Skeletal muscle cell (primary cell): ENCODE measurements around the gene KRTAP12-3.
"Not testable (repeated sequence)": the region's sequence is repeated elsewhere in the genome, so short reads cannot be mapped to it uniquely, and the experiment has no call there.

Experiments used
- DNase-seq: peaks from one replicate; pipeline ENCODE4 v3.0.0-alpha.2; 2010; ENCODE audit warnings: low read depth
- H3K4me3 ChIP-seq: 2 replicates; pipeline ENCODE4 v1.5.1; 2011; ENCODE audit warnings: low read depth, mild to moderate bottlenecking, control low read depth, low read length, moderate library complexity

The KRTAP12-3 gene

GRCh38 chr21:44648557-44649311 lies 9.0 kb upstream of the KRTAP12-3 start:
- DNase-seq: no peak
- no peak overlapping the region for H3K4me3 ChIP-seq

- no peak for DNase-seq
- H3K4me3 ChIP-seq: no peak overlapping the region
These were observed 8.1 kb upstream of the KRTAP12-3 start for GRCh38 chr21:44649521-44650100.

- DNase-seq: no peak
- H3K4me3 ChIP-seq: no peak overlapping the region
These were observed 7.3 kb upstream of the KRTAP12-3 start for GRCh38 chr21:44650265-44650972.

- H3K4me3 ChIP-seq: no peak overlapping the region
- no peak for DNase-seq
These were observed 6.6 kb upstream of the KRTAP12-3 start for GRCh38 chr21:44650973-44651675.

GRCh38 chr21:44653123-44653522 lies 4.6 kb upstream of the KRTAP12-3 start:
- DNase-seq: no peak
- H3K4me3 ChIP-seq: no peak overlapping the region

- DNase-seq: no peak
- no peak overlapping the region for H3K4me3 ChIP-seq
These were observed 3.8 kb upstream of the KRTAP12-3 start for GRCh38 chr21:44653656-44654575.

- H3K4me3 ChIP-seq: no peak within 1 kb of the TSS
- DNase-seq: no peak
These were observed 3.1 kb upstream of the KRTAP12-3 start, which contains the start of gene KRTAP12-4 for GRCh38 chr21:44654576-44655175. Gene KRTAP12-4, minus strand, starts transcription at chr21:44654659. Its CDS starts 45 bp downstream, at chr21:44654614.

- no peak for DNase-seq
- H3K4me3 ChIP-seq: no peak overlapping the region
These were observed 864 bp upstream of the KRTAP12-3 start for GRCh38 chr21:44656868-44657267.

- H3K4me3 ChIP-seq: no peak overlapping the region
- no peak for DNase-seq
These were observed 794 bp downstream of the KRTAP12-3 start for GRCh38 chr21:44658541-44658910.

GRCh38 chr21:44658913-44659595 lies 1.3 kb downstream of the KRTAP12-3 start:
- no peak for DNase-seq
- no peak overlapping the region for H3K4me3 ChIP-seq

- H3K4me3 ChIP-seq, DNase-seq: not testable (repeated sequence)
These were observed 3.8 kb downstream of the KRTAP12-3 start for GRCh38 chr21:44661567-44661966.

GRCh38 chr21:44664691-44665090 lies 7.0 kb downstream of the KRTAP12-3 start:
- no peak overlapping the region for H3K4me3 ChIP-seq
- no peak for DNase-seq

GRCh38 chr21:44666401-44667320 lies 8.9 kb downstream of the KRTAP12-3 start, which contains the start of gene KRTAP12-2:
Gene KRTAP12-2, minus strand, starts transcription at chr21:44666927. Its CDS starts 41 bp downstream, at chr21:44666886.
- DNase-seq: no peak
- no peak within 1 kb of the TSS for H3K4me3 ChIP-seq

- no peak overlapping the region for H3K4me3 ChIP-seq
- DNase-seq: no peak
These were observed 9.9 kb downstream of the KRTAP12-3 start for GRCh38 chr21:44667612-44668011.

GRCh38 chr21:44670642-44671432 lies 13.1 kb downstream of the KRTAP12-3 start:
- DNase-seq: no peak
- no peak overlapping the region for H3K4me3 ChIP-seq

- no peak overlapping the region for H3K4me3 ChIP-seq
- no peak for DNase-seq
These were observed 14.2 kb downstream of the KRTAP12-3 start for GRCh38 chr21:44671911-44672310.
